ENCODE measurements around the gene METTL26.

Gene METTL26

DNA sequence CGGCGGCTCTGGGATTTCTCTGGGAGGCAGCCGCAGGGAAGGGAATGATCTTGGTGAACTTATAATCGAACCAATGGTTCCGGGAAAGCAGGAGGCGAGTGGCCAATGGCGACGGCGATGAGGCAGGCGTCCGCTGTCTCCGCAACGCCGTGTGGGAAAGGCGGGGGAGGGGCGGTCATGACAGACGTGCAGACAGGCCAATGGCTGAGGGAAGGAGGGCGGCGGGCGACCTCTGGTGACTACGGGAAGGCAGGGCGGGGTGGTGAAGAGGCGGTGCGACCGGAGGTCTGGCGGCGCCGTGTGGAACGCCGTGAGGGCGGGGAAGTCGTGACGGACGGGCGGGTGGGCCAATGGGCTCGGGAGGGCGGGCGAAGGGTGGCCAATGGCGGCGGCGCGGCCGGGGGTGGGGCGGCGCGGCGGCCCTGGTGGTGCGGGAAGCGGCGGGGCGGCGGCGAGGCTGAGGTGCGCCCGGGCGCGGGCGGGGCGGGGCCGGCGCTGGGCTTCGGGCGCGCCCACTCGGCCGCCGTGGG is 46.4 kb downstream of the METTL26 start, which contains the start of gene RAB40C:
TSS of gene RAB40C (plus strand) at position 409 of the 530 bp plus-strand sequence. CDS start 226 bp downstream, outside the sequence.
- TF ChIP-seq GATA3 (IDR thresholded peaks at IDR 0.05; ENCODE audit: low read depth, low read length) = no peak
- TF ChIP-seq GATA2 (IDR thresholded peaks at IDR 0.05; ENCODE audit: low read depth, low read length) = no peak

DNA sequence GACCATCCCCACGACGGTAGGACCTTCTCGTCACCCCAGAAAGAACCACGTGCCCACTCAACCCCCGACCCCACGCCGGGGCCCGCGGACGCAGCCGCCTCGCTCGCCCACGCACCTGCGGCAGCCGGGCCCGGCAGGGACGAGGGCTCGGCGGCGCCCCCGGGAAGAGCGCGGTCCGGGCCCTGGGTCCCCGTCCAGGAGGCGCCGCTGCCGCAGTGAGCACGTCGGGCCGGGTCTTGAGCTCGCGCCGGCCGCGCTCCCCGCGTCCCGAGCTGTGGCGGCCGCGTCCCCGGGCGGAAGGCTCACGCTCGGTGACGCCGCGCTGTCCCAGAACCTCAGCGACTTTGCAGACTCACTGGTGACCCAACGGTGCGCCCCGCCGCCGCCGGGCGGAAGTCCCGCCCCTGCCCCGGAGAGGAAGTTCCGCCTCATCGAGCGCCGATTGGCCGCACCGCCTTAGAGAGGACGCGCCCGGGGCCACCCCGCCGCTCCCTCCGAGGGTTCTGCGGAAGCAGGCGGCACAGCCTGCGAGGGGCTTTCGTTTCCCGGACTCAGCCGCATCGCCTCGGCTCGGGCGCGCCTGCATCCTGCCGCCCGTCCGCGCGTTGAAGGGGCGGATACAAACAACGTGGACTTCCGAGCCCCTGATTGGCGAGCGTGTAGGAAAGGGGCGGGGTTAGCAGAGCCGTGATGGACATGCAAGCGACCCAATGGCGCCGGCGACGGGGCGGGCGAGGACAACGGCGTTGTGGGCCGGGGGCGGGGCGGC is 47.0 kb downstream of the METTL26 start:
- no peak for TF ChIP-seq GATA2 (IDR thresholded peaks at IDR 0.05; ENCODE audit: low read depth, low read length)
- no peak for TF ChIP-seq GATA3 (IDR thresholded peaks at IDR 0.05; ENCODE audit: low read depth, low read length)

DNA sequence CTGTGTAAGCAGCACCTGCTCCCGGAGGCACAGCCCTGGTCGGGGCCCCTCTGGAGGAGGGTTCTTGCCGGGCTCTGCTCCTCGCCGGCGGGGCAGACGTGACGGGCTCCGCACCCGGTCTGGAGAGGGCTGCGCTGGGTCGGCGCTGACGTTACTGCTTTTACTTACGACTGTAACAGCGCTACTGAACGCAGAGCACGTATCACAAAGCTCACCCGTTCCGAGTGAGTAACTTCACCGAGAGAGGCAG is 47.5 kb downstream of the METTL26 start:
- no peak for TF ChIP-seq GATA3 (IDR thresholded peaks at IDR 0.05; ENCODE audit: low read depth, low read length)
- no peak for TF ChIP-seq GATA2 (IDR thresholded peaks at IDR 0.05; ENCODE audit: low read depth, low read length)

DNA sequence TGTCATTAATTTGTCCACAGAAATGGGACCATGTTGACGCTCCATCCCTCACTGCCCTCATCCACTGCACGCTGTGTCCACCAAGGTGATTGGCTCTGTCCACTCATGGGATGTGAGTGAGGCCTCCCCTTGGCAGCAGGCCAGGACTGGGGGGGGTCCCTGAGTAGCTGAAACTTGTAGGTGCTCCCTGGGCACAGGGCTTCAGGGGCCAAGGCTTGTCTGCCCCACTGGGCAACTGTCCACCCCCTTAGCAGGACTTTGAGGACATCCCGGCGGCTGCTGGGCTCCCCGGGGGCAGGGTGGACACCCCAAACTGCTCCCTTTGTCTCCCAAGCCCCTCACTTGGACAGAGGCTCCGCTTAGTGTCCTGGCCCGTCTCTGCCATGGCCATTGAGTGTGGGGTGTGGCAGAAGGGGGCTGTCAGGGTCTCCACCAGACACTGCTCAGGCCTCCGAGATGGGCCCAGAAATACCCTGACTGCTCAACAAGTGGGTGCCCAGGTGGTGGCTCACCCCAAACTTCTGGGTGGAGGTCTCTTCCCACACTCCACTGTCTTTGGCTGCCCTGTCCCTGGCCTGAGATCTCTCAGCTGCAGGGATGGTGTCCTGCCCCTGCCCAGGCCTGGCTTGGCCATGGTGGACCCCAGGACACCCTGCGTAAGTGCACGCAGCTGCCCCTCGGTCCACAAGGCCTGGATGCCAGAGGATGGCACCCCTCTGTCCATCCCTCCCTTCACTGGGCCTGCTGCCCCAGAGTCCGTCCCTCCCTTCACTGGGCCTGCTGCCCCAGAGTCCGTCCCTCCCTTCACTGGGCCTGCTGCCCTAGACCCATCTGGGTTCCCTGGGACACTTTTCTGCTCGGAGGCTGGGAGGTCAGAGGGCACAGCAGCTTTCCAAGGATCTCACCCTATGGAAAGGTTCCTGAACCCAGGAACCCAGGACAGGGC is 49.2 kb downstream of the METTL26 start:
- no peak for TF ChIP-seq GATA2 (IDR thresholded peaks at IDR 0.05; ENCODE audit: low read depth, low read length)
- TF ChIP-seq GATA3 (IDR thresholded peaks at IDR 0.05; ENCODE audit: low read depth, low read length) = no peak

DNA sequence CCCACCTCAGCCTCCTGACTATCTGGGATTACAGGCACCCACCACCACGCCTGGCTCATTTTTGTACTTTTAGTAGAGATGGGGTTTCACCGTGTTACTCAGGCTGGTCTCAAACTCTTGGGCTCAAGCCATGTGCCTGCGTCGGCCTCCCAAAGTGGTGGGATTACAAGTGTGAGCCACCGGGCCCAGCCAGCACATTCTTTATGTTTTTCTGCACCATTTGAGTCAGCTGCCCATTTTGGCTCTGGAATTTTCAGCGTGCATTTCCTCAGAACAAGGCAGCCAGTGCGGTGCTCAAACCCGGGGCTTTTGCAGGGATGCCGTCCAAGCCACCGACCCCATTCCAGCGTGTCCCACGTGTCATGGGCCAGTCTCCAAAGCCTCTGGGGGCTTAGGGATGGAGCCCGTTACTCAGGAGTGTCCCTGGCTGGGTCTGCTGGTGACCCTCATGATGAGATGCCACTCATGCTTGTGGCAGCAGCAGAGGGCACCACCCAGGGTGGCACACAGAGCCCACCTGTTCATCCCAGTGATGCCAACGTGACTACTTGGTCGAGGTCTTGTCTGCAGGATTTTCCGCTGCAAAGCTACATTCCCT is 50.0 kb downstream of the METTL26 start:
- TF ChIP-seq GATA2 (IDR thresholded peaks at IDR 0.05; ENCODE audit: low read depth, low read length) (no peak), GATA3 (IDR thresholded peaks at IDR 0.05; ENCODE audit: low read depth, low read length) (no peak)

DNA sequence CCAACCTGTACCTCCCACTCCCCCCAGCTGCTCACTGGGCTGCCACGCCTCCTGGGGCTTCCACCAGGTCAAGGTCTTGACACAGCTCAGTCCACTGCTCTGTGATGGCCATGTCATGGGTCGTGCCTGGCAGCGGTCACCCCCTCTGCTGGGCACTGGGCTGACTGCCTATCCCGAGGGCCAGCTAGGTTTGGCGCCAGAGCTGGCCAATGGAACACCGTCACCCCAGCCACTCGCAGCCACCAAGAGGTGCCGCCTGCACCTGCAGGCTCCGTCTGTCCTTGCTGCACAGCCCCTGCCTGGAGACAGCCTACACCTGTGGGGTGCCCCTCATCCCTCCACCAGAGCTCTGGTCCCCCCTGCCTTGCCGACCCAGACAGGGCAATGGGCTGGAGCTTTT is 50.8 kb downstream of the METTL26 start:
- TF ChIP-seq GATA3 (IDR thresholded peaks at IDR 0.05; ENCODE audit: low read depth, low read length) (no peak), GATA2 (IDR thresholded peaks at IDR 0.05; ENCODE audit: low read depth, low read length) (no peak)
